GM18951 (cell line): ENCODE data around the gene NT5C1A.

Experiments
- POLR2A ChIP-seq: IDR thresholded peaks from 4 replicates; pipeline ENCODE4 v1.6.1; 2011; ENCODE audit warnings: mild to moderate bottlenecking; ENCODE audit not compliant: insufficient read length, insufficient read depth; ENCODE audit errors: extremely low read depth
- in situ Hi-C: fragments of 300-500 bp; cut with MboI; formaldehyde crosslinking; loops from one replicate; pipeline ENCODE4 v1.12.0; 2022; ENCODE audit warnings: low sequenced_read_pairs, mixed read lengths, inconsistent platforms; ENCODE audit not compliant: unreplicated experiment

NT5C1A gene

DNA sequence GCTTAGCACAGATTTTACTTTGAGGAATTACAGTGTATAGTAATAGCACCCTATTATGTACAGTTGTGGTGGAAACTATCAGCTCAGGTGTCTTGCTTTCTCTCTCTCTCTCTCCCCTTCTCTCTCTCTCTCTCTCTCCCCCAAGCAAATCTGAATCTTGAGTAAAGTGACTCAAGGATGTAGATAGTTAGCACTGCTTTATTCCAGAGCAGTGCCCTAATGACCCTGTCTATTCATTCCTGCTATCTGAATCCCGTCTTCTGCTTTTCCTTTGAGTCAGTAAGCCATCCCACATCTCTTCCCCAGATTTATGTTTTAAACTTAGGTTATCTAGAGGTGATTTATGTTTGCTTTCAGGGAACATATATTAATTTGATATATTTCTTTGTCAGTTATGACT is 24.5 kb upstream of the NT5C1A start:
- in situ Hi-C loops = no loop called here
- TF ChIP-seq POLR2A = no peak

DNA sequence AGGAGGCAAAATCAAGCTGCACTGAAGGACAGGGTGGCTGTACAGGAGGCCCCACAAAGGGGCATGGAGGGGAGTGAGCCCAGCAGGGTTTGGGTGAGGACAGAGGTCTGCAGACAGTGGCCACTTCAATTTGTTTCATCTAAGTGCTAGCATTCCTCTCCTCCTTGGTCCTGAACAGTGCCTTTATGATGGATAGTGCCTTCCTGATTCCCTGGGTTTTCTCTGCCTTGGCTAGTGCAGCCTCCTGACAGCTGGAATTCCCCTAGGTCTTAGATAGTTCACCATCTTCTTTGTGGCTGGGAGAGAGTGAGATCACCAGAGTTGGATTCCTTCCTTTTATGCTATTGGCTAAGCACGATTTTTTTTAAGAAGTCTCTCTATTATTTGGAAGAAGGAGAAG is 23.1 kb upstream of the NT5C1A start:
- TF ChIP-seq POLR2A = no peak
- in situ Hi-C loops = no loop called here

DNA sequence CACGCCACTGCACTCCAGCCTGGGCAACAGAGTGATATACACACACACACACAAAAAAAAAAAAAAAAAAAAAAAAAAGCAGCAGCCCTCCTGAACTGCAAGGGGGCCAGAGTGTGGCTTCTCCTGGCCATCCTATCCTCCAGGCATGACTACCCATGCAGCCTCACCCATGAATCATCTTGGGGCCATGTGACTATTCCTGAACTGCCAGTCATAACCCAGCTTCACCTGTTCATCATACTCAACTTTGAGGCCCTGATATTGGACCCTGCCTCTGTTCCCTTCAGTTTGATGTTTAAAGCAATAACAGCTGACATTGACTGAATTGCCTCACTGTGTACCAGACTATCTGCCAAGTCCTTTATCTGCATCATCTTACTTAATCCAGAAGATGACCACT is 22.1 kb upstream of the NT5C1A start:
- no peak for TF ChIP-seq POLR2A
- in situ Hi-C loops = no loop called here

DNA sequence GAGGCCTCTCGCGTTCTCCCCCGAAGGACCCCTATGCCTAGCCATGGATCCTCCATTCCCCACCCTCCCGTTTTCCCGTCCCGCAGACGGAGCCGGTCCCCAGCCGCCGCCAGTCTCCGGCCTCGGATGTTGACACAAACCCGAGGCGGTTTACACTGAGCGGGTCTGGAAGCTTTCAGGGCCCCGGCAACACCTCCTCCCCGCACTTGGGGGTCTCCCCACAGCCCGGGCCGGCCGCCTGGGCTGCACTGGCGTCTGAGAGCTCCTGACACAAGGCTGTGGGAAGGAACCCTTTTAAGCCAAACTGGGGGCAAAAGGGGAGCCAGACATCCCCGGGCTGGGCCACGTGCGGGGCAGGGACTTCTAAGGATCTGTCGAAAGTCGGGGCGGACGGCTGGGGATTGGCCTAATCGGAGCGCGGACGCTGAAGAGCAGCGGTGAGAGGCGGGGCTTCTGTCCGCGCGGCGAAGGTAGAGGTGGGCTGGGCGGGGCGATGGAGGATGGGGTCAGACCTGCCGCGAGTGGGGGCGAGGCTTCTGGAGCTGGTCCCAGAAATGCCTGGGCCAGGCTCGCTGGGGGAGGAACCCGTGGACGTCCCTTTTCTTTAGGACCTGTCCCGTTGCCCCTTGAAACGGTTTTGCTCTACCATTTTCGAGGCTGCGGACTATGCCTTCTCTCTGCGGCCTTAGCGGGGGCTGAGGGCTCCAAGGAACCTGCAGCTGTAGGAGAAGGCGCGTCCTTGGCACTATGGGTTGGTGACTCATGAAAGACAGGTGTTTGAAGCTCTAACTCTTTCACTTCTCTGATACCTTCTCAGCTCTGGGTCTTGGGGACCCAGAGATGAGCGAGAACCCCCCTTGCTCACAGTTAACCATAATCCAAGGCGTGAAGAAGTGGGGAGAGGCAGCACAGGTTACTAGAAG is 20.5 kb upstream of the NT5C1A start:
- TF ChIP-seq POLR2A = no peak
- in situ Hi-C loops = no loop called here

DNA sequence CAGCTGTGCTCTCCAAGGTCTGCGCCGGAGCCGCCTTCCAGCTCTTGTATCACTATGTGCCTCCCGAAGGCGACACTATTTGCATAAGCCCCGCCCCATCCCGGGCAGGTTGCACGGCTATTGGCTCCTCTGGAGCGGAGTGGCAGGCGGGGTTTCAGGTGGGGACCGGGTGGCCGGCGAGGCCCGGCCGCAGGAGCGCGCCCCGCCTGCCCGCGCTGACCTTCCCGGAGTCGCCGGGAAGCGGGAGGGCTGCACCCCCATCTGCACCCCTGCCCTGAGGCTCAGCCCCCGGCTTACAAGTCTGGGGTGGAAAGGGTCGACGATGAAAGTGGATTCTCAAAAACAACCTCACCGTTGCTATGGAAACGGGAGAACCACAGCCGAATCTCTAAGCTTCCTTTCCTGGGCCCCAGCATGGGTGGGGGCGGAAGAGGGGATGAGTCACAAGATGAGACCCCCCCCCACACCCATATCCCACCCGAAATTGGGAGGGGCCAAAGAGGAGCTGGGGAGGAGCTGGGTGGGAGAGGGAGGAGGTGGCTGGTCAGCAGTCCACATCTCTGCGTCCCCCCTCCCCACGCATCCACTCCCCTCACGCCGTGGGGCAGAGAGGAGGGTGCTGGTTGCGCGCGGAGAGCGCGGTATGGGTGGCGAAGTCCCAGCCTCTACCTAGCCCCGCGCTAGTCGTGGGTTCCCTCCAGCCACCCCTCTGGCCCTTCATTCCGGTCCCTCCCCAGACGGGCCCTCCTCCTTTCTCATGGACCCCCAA is 19.7 kb upstream of the NT5C1A start, which contains the start of gene HPCAL4:
HPCAL4 (minus strand) TSS at position 51 of the 769 bp plus-strand sequence. CDS start 6,830 bp downstream, outside the sequence.
- no peak for TF ChIP-seq POLR2A
- in situ Hi-C loops = no loop called here

GRCh38 chr1:39690794-39691382 is 19.0 kb upstream of the NT5C1A start:
- in situ Hi-C loops = no loop called here

GRCh38 chr1:39690225-39690624 is 18.3 kb upstream of the NT5C1A start:
- no peak for TF ChIP-seq POLR2A
- in situ Hi-C loops = no loop called here

More at GRCh38 chr1:39690794-39691382, 19.0 kb upstream of the NT5C1A start:
- TF ChIP-seq POLR2A = no peak

DNA sequence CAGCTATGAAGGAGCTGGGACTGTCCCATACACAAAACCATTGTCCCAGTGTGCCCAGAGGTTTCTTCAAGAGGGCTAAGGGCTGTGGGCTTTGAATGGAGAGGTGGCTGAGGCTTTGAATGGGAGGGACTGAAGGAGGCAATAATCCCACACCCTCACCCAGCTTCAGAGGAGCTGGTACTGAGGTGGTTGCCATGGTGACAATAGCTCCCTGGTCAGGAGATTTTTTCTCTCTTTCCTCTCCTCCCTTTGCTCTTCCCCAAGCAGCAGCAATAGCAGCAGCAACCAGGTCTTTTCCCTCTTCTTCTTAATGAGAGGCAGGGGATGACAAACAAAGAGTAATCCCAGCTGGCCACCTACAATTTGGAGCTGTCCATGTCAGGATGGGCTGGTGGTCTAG is 17.7 kb upstream of the NT5C1A start:
- in situ Hi-C loops = no loop called here
- TF ChIP-seq POLR2A = no peak

DNA sequence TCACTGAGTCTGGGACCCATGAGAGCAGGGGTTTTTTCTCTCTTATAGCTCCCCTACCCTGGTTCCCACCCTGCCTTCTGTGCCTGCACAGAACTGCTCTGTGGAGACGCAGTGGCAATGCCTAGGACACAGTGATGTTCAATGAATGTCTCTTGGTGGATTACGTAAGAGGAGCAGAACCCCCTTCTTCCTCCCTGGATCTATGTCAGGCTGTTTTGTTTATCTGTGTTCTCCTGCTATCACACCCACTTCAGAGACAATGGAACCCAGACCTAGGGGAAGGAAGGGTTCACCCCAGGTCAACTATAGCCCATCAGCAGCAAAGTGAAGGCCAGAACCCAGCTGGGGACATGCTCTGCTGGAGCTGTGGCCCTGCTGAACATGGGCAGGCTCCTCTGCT is 17.3 kb upstream of the NT5C1A start:
- in situ Hi-C loops = no loop called here
- TF ChIP-seq POLR2A = no peak

GRCh38 chr1:39688706-39689105 is 16.8 kb upstream of the NT5C1A start:
- in situ Hi-C loops = no loop called here

GRCh38 chr1:39687243-39687642 is 15.3 kb upstream of the NT5C1A start:
- in situ Hi-C loops = no loop called here
- no peak for TF ChIP-seq POLR2A

More at GRCh38 chr1:39688706-39689105, 16.8 kb upstream of the NT5C1A start:
- TF ChIP-seq POLR2A = no peak

DNA sequence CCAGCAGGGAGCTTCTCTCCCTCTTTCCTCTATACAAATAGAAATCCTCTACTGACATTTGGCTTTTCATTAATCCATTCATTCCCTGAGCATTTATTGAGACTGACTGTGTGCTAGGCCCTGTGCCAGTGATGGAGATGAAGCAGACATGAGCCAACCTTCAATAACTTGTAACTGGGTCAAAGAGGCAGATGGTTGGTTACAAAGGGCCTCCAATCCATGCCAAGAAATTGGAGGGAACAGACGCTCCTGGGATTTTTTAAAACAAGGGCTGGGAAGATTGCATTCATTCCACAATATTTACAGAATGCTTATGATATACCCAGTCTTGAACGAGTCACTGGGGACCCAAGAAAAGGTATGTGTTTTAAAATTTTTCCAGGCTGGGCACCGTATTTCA is 13.2 kb upstream of the NT5C1A start:
- TF ChIP-seq POLR2A = no peak
- in situ Hi-C loops = no loop called here

DNA sequence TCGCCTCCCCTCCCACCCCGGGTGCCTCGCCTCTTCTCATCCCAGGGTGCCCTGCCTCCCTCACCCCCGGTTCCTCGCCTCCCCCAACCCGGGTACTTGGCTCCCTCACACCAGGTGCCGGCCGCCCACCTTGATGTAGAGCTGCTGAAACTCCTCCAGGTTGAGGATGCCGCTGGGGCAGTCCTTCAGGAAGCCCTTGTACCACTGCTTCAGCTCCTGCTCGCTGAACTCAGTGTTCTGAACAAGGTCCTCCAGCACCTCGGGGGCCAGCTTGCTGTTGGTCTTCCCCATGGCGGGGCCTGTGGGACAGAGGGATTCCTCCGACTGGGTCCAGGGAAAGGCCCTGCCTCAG is 12.4 kb upstream of the NT5C1A start:
- in situ Hi-C loops = no loop called here
- TF ChIP-seq POLR2A = no peak
